Activated CD8-positive, alpha-beta memory T cell treated with anti-CD3 and anti-CD28 coated beads for 24 hours (primary cell): ENCODE measurements around the gene PPP3CB.

Experiments
- DNase-seq: peaks from one replicate; pipeline ENCODE4 v3.0.0-alpha.2; 2020

The PPP3CB gene

GRCh38 chr10:73495884-73496674, at the start of gene PPP3CB:
Gene PPP3CB, minus strand, starts transcription at chr10:73496024. Its CDS starts 135 bp downstream, at chr10:73495889.
- DNase-seq, result peak; percentile 92

GRCh38 chr10:73545357-73545756, 49.5 kb upstream of the PPP3CB start:
- DNase-seq, result no peak

GRCh38 chr10:73537709-73538108, 41.9 kb upstream of the PPP3CB start:
- no peak for DNase-seq

- no peak for DNase-seq
Measured at GRCh38 chr10:73537288-73537687, 41.5 kb upstream of the PPP3CB start.

- no peak for DNase-seq
Measured at GRCh38 chr10:73534857-73535256, 39.0 kb upstream of the PPP3CB start.

GRCh38 chr10:73529089-73529832, 33.4 kb upstream of the PPP3CB start:
- peak; percentile 70 for DNase-seq

- no peak for DNase-seq
Measured at GRCh38 chr10:73522263-73522662, 26.4 kb upstream of the PPP3CB start.

GRCh38 chr10:73519336-73519735, 23.5 kb upstream of the PPP3CB start:
- no peak for DNase-seq

- DNase-seq, result no peak
Measured at GRCh38 chr10:73517166-73517888, 21.5 kb upstream of the PPP3CB start.

- DNase-seq, result no peak
Measured at GRCh38 chr10:73512207-73512743, 16.5 kb upstream of the PPP3CB start.

- DNase-seq, result no peak
Measured at GRCh38 chr10:73509695-73510094, 13.9 kb upstream of the PPP3CB start.

GRCh38 chr10:73506491-73506890, 10.7 kb upstream of the PPP3CB start:
- DNase-seq, result no peak

GRCh38 chr10:73506074-73506473, 10.2 kb upstream of the PPP3CB start:
- DNase-seq, result no peak

- no peak for DNase-seq
Measured at GRCh38 chr10:73503037-73503436, 7.2 kb upstream of the PPP3CB start.

GRCh38 chr10:73501651-73502050, 5.8 kb upstream of the PPP3CB start:
- no peak for DNase-seq

GRCh38 chr10:73497623-73498022, 1.8 kb upstream of the PPP3CB start:
- DNase-seq, result no peak

- peak; percentile 94 for DNase-seq
Measured at GRCh38 chr10:73495226-73495883, 469 bp downstream of the PPP3CB start.

GRCh38 chr10:73494877-73495225, 973 bp downstream of the PPP3CB start:
- no peak for DNase-seq

- DNase-seq, result no peak
Measured at GRCh38 chr10:73494213-73494612, 1.6 kb downstream of the PPP3CB start.

- DNase-seq, result no peak
Measured at GRCh38 chr10:73493781-73494180, 2.0 kb downstream of the PPP3CB start.

GRCh38 chr10:73486601-73487000, 9.2 kb downstream of the PPP3CB start:
- DNase-seq, result no peak

- no peak for DNase-seq
Measured at GRCh38 chr10:73485320-73485719, 10.5 kb downstream of the PPP3CB start.

GRCh38 chr10:73480158-73480557, 15.7 kb downstream of the PPP3CB start:
- DNase-seq, result no peak
